GM15510 (cell line): ENCODE results near the gene ANKRD61.

Source experiments
- POLR2A ChIP-seq: IDR thresholded peaks from 3 replicates; pipeline ENCODE4 v1.6.1; 2011; ENCODE audit warnings: borderline replicate concordance; ENCODE audit not compliant: insufficient read length; ENCODE audit errors: extremely low read depth

The ANKRD61 gene

DNA sequence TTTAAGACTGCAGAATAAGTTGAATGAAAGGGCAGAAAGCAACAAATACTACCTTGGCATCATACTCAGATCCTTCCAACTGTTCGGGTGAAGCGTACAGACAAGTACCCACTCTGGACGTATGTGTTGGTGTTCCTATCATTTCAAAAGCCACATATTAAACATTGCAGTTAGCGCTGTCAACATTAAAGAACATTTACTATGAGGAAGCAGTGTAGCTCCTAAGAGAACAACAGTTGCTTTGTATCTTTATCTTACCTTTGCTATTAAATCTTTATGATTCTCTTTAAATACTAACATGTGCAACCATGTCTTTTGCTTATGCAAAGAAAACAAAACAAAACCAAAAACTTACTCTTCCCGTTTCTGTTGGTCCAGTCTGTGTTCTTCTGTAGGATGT lies 2.6 kb upstream of the ANKRD61 start:
- no peak for TF ChIP-seq POLR2A

DNA sequence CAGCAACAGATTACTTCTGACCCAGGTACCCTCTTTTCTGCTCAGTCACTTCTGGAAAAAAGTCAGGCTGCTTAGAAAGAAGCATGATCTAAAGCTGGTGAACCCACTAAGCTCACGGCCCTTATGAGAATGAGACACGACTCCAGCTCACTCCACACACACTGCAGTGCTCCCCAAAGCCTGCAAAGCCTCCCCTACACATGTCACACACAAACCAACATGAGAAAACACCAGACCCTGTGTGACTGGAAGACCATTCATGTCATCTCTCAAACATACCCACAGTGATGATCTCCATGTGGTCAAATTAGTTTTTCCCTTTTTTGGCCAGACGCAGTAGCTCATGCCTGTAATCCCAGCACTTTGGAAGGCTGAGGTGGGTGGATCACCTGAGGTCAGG lies 391 bp downstream of the ANKRD61 start:
- TF ChIP-seq POLR2A, result no peak

DNA sequence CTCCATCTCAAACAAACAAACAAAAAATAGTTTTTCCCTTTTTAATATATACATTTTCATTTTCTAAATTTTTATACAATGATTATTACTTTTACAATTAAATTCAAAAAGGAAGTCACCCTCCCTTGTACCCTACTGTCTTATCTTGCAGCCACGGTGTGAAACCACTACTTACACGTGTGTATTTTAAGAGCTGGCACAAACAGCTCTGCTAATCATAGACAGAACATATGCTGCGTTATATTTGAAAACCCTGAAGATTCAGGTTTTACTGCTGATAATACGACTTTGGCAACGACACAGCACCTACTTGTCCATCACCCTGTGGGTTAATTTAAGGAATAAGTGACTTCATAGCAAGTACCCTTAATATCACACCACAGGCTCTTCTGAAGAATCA lies 991 bp downstream of the ANKRD61 start:
- no peak for TF ChIP-seq POLR2A

DNA sequence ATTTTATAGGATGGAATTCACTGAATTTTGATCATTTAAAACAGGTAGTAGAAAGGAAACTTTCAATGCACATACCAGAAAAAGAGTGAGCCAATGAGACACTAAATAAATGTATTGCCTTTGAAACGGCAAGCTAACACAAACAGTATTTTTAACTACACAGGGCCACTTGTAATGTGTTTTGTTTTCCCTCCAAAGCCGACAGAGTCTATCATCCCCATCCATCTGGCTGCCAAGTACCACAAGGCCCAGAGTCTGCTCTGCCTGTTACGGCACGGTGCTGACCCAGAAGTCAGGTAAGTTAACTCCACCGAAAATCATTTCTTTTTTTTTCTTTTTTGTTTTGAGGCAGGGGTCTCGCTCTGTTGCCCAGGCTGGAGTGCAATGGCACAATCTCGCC lies 1.5 kb downstream of the ANKRD61 start:
- no peak for TF ChIP-seq POLR2A

DNA sequence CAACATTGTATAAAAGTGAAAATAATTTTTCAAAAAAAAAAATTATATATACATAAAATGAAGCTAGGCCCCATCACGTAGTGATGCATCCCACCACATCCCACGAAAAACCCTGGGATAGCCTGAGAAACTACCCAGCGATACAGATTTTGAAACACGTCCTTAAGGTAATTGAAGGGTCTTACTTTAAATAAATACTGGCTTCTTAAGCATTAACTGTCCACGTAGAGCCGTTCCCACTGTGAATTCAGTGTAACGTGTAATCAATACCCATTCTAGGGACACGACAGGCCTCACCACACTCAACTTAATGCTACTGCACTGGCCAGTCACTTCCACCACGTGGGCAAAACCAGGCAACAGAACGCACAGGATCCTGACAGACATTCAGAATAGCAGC lies 4.0 kb downstream of the ANKRD61 start:
- TF ChIP-seq POLR2A, result no peak

DNA sequence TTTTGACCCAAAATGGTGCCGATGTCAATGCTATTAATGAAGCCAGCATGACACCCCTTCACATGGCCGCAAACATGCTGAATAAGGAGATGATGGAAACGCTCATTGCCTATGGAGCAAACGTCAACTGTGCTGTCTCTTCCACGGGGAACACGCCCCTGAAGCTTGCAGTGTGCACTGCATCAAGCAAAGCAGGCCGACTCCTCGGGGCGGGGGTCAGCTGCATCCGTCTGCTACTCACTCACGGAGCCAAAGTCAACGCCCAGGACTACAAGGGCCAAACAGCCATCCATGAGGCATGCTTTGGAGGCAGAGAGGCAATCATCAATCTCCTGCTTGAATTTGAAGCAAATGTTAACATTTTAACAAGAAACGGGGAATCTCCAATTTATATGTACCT lies 4.5 kb downstream of the ANKRD61 start:
- TF ChIP-seq POLR2A, result no peak

DNA sequence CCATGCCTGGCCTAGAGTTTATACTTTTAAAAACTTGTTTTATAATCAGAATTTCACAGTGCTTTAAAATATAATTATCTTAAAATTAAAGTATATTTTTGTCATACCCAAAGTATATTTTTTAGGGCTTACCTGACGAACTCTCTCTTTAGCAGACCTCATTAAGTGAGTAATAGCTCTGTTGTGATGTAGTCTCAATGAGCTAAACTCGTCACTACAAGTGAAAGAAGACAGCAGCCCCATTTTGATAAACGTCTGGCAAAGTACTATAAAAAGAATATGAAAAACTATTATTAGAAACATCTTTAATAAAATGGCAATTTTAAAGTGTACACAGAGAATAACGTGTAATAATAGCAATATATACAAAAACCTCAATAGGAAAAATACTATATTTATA lies 18.6 kb downstream of the ANKRD61 start:
- TF ChIP-seq POLR2A, result no peak

DNA sequence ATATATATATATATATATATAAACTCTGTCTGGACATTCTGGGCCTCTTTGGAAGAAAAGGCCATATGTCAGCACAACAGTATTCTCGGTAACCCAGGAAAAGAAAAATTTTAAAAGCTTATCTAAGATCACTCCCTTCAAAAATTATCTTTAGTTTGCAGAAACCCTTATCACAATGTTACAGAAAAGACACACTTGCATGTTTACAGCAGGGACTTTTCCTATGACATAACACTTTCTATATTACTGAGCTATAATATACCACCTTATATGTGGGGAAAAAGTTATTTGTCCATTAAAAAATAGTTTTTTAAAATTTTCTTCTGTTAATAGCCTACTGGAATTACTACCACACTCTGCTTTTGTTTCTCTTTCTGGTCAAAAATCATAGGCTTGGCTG lies 25.4 kb downstream of the ANKRD61 start:
- no peak for TF ChIP-seq POLR2A

DNA sequence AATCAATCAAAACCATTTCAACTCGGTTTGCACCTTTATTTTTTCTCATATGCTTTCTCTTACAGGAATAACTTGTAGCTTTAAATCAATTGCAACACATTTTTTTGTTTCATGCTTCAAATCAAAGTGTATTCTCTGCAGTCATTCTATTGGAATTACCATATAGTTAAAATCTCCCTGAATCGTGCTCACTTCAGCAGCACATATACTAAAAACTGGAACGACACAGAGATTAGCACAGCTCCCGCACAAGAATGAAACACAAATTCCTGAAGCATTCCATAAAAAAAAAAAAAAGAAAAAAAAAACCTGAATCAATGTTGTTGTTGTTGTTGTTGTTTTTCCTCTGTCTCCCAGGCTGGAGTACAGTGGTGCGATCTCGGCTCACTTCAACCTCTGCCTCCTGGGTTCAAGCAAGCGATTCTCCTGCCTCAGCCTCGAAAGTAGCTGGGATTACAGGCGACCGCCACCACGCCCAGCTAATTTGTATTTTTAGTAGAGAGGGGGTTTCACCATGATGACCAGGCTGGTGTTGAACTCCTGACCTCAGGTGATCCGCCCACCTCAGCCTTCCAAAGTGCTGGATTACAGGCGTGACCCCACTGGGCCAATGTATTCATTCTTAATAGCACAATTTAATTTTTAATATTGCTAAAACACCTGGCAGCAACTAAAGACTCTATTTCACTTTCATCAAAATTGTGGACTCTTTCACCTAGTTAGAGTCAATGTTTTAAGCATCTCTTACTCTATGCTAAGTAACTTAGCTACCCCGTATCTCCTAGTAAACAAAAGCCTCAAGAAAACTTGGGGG lies 26.3 kb downstream of the ANKRD61 start:
- TF ChIP-seq POLR2A, result no peak

DNA sequence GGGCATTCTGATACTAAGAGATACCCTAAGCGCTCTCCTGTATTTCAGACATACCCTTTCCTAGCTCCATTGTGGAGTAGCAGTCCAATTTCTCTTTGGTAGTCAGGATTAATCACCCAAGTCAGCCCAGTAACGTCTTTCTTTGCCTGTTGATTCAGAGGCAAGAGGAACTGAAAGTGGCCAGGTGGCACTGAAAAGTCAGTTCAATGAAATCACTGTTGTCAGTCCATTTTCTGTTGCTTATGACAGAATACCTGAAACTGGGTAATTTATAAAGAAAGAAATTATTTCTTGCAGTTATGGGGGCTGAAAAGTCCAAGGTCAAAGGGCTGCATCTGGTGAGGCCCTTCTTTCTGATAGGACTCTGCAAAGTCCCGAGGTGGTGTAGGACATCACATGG lies 40.2 kb downstream of the ANKRD61 start:
- no peak for TF ChIP-seq POLR2A

DNA sequence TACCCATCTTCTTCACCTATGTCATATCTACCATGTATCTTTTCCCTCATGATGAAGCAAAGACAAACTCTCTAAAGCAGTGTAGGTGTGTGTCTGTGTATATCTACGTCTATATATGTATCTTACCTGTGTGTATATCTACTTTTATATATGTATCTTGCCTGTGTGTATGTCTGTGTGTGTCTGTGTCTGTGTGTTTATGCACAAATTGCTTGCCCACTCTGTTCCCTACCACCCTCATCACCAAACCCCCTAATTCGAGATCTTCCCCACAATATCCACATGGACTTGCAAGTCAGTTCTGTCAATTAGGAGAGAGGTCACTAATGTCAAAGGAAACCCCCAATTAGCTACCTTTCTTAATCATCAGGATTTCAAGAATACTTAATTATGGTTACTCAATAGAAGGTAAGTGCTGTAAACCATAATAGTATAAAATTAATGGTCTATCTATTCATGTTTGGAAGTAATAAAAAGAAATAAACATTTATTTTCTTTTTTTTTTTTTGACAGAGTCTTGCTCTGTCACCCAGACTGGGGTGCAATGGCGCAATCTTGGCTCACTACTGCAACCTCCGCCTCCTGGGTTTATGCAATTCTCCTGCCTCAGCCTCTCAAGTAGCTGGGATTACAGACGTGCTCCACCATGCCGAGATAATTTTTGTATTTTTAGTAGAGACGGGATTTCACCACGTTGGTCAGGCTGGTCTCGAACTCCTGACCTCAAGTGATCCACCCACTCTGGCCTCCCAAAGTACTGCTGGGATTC lies 43.6 kb downstream of the ANKRD61 start:
- TF ChIP-seq POLR2A, result no peak

DNA sequence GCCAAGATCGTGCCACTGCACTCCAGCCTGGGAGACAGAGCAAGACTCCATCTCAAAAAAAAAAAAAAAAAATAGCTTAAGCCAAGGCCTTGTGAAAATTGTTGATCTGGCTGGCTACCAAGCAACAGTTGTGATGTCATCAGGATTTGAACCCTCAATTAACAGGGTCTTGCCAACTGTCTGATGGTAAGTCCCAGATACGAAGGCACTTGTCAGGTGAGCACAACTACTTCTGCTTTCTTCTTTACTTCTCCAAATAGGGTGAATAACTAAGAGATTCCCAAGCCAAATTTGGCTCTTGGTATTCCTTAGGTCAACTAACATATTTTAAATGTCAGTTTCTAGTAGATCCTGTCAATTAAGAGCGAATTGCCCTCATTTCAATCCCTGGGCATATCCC lies 47.4 kb downstream of the ANKRD61 start:
- no peak for TF ChIP-seq POLR2A
